Left lobe of liver (tissue), 2 donors: ENCODE measurements around the gene SLC12A7. TPM values are rescaled to one million over a fixed set of nuclear protein-coding genes. Genes with fewer than 3 reads are reported as not detected.
A peak's percentile ranks its signal among the peaks of the same experiment; 100 is the strongest.

Source experiments
- ATAC-seq: fragments of 200-7000 bp; cut with Tn5 transposase; one replicate; pipeline ENCODE4 v1.9.1; 2020; ENCODE audit warnings: mild to moderate bottlenecking, moderate library complexity
- DNase-seq: peaks from one replicate; pipeline ENCODE4 v3.0.0-alpha.2; 2020; ENCODE audit warnings: low spot score
- total RNA-seq: library from RNA; stranded (reverse); gene quantifications from one replicate; pipeline ENCODE4 v1.2.1, GENCODE V29; 2021
- donor health status: DM: no; HTN: no; CAD: no; lungs with moderate emphysema.
- donor health status: DM: no; HTN: yes; CAD: no.

SLC12A7 gene
- total RNA-seq, 1 donor from 2014 or later: 56.5 TPM

DNA sequence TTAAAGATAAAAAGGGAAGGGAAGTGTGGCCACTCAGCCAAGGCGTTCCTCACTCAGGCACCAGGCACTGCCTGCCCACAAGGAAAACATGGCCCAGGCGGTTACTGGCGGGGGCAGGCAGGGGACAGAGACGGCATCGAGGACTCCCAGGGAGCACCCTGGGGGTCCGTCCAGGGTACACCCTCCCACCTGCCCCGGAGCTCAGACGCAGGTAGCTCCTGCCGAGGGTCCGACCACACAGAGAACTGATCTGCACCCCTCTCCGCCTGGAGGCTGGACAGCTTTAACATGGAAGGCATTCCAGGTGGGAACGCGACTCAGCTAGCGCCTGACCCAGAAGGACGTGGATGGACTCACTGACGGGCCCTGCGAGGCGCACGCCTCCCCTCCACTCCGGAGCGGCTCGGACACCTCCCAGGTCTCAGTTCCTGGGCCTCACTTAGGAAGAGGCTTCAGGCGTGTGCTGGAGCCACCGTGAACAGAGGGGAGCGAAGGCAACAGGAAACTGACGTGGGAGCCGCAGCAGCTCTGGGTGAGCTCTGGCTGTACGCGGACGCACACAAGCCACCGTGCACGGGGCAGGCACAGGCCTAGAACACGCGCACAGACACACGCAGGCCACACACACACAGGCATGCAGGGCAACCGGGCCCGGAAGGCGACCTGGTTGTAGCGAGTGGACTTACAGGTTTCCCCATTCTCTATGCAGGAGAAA is 55.8 kb downstream of the SLC12A7 start:
- DNase-seq: no peak

DNA sequence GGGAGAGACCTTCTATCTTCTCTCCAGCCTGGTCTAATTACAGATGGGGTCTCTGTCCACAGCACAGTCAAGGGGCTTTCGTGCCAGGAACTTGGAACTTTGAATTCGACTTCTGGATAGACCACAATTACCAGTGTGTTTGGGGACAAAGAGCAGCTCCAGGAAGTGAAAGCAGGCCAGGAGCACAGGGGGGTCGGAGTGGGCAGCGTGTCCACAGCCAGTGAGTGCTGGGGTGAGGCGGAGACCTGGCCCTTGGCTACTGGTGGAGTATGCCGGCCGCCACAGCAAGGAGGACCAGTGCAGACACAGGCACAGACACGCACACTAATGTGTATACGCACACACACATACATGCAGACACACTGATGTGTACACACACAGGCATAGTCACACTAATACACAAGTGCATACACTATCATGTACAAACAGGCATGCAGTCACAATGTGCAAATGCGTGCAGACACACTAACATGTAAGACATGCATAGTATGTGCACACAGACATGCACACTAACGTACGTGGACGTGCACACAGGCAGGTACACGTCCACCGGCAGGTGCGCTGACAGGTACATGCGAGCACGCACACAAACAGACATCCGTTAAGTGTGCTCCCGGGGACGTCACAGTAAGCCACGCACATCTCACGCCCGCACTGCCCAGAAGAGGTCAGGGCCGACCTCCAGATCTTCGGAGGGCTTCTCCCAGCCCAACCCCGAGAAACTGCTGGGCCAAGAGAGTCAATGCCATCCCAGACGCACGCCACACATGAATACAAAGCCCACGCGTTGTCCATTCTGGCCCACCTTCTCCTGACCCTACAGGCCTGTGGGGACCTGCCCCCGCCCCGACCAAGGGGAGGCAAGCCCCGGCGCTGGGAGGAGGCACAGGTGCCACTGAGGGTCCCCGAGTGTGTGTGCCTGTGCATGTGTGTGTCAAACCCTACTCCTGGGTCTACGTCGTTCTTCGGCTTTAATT is 56.8 kb downstream of the SLC12A7 start:
- ATAC-seq (no peak), DNase-seq (no peak)

More for the DNA sequence above, 55.8 kb downstream of the SLC12A7 start:
- no peak for ATAC-seq

- ATAC-seq: no peak
- DNase-seq: no peak
These were observed 57.7 kb downstream of the SLC12A7 start for GRCh38 chr5:1054018-1054798.

- no peak for DNase-seq
- ATAC-seq: no peak
These were observed 58.4 kb downstream of the SLC12A7 start for GRCh38 chr5:1053391-1054017.

GRCh38 chr5:1052641-1053390 is 59.0 kb downstream of the SLC12A7 start:
- ATAC-seq (peak; percentile 5), DNase-seq (no peak)

DNA sequence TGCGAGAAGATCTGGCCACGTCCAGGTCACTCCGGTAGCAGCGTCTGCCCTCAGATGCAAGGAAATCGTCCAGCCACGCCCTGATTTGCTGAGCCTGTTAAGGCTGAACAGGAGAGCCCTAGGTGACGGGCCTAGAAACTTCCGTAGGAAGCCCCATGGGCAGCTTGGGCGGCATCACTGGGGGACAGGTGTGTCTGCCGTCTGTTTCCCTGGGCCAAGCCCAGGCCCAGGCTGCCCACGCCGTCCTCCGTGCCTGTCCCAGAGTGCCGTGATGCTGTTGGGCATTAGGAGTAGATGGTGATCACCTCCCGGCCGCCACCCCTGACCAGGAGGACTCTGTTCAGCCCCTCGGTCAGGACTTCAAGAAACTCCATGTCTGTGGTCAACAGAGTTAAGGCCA is 59.8 kb downstream of the SLC12A7 start:
- ATAC-seq (no peak), DNase-seq (no peak)

GRCh38 chr5:1051366-1051720 is 60.5 kb downstream of the SLC12A7 start:
- DNase-seq (no peak), ATAC-seq (no peak)

DNA sequence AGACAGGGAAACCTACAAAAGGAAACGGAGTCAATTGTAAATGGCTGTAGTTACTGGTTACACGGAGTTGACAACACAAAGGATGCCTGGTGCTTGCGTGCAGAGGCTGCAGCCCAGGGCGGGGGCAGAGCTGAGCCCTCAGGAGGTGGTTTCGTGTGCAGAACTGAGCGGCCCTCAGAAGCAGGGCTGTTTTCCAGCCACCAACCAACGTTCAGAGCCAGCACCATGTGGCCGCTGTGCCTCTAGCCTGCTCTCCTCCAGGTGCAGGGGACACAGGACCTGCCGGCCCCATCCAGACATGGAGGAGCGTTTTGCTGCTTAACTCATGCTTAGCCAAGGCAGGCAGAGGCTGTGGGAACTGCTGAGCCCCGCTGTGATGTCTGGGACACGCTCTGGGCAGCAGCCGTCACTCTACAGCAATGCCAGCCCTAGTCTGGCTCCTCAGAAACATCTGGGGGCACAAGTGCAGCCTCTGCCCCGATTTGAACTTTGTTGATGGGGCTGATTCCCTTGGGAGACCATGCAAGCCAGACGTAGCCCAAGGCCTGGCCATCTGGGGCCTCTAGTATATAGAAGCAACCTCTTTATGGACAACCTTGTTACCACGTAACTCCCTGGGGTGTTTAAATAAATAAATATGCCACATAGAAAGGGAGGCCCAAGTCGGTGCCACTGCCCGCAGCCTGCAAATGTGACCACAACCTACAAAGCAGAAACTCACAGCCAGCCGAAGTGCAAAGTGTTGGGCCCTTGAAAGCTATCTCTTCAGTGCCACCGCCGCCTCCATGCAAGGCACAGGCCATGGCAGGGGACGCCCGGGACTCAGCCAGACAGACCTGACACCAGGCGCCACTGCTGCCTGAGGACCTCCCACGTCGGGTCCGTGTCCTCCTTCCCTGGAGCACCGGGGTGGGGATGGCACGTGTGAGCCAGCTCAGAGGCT is 61.2 kb downstream of the SLC12A7 start:
- DNase-seq (no peak), ATAC-seq (peak; percentile 3)

GRCh38 chr5:1048861-1049838 is 62.7 kb downstream of the SLC12A7 start:
- peak; percentile 40 for ATAC-seq
- no peak for DNase-seq

DNA sequence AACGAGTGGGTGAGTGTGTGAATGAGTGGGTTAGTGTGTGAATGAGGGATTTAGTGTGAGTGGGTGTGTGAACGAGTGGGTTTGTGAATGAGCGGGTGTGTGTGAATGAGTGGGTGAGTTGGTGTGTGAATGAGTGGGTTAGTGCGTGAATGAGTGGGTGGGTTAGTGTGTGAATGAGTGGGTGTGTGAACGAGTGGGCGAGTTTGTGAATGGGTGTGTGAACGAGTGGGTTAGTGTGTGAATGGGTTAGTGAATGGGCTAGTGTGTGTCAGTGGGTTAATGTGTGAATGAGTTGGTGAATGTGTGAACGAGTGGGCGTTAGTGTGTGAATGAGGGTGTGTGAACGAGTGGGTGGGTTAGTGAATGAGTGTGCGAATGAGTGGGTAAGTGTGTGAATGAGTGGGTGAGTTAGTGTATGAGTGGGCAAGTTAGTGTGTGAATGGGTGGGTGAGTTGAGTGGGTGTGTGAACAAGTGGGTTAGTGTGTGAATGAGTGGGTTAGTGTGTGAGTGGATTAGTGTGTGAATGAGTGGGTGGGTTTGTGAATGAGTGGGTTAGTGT is 63.6 kb downstream of the SLC12A7 start:
- DNase-seq: no peak
- no peak for ATAC-seq

DNA sequence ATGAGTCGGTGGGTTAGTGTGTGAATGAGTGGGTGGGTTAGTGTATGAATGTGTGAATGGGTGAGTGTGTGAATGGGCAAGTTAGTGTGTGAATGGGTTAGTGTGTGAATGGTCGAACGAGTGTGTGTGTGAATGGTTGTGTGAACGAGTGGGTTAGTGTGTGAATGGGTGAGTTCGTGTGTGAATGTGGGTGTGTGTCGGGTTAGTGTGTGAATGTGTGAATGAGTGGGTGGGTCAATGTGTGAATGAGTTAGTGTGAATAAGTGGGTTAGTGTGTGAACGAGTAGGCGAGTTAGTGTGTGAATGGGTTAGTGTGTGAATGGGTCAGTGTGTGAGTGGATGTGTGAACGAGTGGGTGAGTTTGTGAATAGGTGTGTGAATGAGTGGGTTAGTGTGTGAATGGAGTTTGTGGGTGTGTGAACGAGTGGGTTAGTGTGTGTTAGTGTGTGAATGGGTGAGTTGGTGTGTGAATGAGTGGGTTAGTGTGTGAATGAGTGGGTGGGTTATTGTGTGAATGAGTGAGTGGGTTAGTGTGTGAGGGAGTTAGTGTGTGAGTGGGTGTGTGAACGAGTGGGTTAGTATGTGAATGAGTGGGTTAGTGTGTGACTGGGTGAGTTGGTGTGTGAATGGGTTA is 64.4 kb downstream of the SLC12A7 start:
- DNase-seq (no peak), ATAC-seq (no peak)

- ATAC-seq (no peak), DNase-seq (no peak)
These were observed 65.8 kb downstream of the SLC12A7 start for GRCh38 chr5:1045960-1046560.

DNA sequence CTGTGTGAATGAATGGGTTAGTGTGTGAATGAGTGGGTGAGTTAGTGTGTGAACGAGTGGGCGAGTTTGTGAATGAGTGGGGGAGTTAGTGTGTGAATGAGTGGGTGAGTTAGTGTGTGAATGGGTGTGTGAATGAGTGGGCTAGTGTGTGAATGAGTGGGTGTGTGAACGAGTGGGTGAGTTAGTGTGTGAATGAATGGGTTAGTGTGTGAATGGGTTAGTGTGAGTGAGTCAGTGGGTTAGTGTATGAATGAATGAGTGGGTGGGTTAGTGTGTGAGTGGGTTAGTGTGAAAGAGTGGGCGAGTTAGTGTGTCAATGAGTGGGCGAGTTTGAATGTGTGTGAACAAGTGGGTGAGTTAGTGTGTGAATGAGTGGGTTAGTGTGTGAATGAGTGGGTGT is 67.7 kb downstream of the SLC12A7 start:
- DNase-seq (no peak), ATAC-seq (no peak)

DNA sequence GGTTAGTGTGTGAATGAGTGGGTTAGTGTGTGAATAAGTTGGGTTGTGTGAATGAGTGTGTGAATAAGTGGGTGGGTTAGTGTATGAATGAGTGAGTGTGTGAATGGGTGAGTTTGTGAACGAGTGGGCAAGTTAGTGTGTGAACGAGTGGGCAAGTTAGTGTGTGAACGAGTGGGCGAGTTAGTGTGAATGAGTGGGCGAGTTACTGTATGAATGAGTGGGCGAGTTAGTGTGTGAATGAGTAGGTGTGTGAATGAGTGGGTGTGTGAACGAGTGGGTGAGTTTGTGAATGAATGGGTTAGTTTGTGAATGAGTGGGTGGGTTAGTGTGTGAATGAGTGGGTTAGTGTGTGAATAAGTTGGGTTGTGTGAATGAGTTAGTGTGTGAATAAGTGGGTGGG is 68.5 kb downstream of the SLC12A7 start:
- DNase-seq (no peak), ATAC-seq (no peak)

- ATAC-seq (no peak), DNase-seq (no peak)
These were observed 69.2 kb downstream of the SLC12A7 start for GRCh38 chr5:1042626-1043025.
